ENCODE measurements around the gene TMEM259. TPM values are rescaled to one million over a fixed set of nuclear protein-coding genes. Genes with fewer than 3 reads are reported as not detected.
A peak's percentile ranks its signal among the peaks of the same experiment; 100 is the strongest.

Gene TMEM259
- total RNA-seq, 1 donor from 2014 or later = 199 TPM

GRCh38 chr19:962683-963400, 58.1 kb downstream of the TMEM259 start:
- peaks cover 26% of the 10 kb centered on the region for H3K4me1 Mint-ChIP-seq (ENCODE audit: low read depth)
- no peak overlapping the region for H3K4me3 Mint-ChIP-seq (ENCODE audit: low read depth)
- H3K9me3 Mint-ChIP-seq (ENCODE audit: low read depth) = no peaks in the 10 kb centered on the region
- H3K36me3 Mint-ChIP-seq (ENCODE audit: insufficient read depth) = peaks cover 33% of the 10 kb centered on the region
- TF ChIP-seq CTCF (IDR thresholded peaks at IDR 0.05; ENCODE audit: unreplicated experiment) = no peak
- H3K27ac Mint-ChIP-seq = peak overlapping the region; percentile 97
- no peaks in the 10 kb centered on the region for H3K27me3 Mint-ChIP-seq
- no peak for DNase-seq (ENCODE audit: low spot score, unreplicated experiment)

GRCh38 chr19:961866-962620, 58.9 kb downstream of the TMEM259 start:
- H3K9me3 Mint-ChIP-seq (ENCODE audit: low read depth) = no peaks in the 10 kb centered on the region

DNA sequence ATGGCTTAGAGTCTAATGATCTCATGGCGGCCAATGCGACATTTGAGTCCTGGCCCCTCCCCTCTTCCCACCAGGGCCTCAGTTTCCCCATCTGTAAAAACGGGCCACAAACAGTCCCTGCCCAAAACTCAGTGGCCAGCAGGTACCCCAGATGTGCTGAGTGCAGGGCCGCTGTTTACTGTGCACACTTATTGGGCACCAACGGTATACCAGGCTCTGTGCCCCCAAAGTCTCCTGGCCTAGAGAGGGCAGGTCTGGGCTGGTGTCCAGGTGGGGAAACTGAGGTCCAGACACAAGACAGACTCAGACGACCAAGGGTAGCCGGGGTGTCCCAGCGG, 60.4 kb downstream of the TMEM259 start:
- DNase-seq (ENCODE audit: low spot score, unreplicated experiment) = no peak
- TF ChIP-seq CTCF (IDR thresholded peaks at IDR 0.05; ENCODE audit: unreplicated experiment) = no peak
- no peaks in the 10 kb centered on the region for H3K27me3 Mint-ChIP-seq
- H3K27ac Mint-ChIP-seq = peak overlapping the region; percentile 82
- no peaks in the 10 kb centered on the region for H3K9me3 Mint-ChIP-seq (ENCODE audit: low read depth)
- H3K4me1 Mint-ChIP-seq (ENCODE audit: low read depth) = peaks cover 35% of the 10 kb centered on the region
- no peak overlapping the region for H3K4me3 Mint-ChIP-seq (ENCODE audit: low read depth)
- peaks cover 19% of the 10 kb centered on the region for H3K36me3 Mint-ChIP-seq (ENCODE audit: insufficient read depth)

More at GRCh38 chr19:961866-962620, 58.9 kb downstream of the TMEM259 start:
- TF ChIP-seq CTCF (IDR thresholded peaks at IDR 0.05; ENCODE audit: unreplicated experiment) = no peak
- no peaks in the 10 kb centered on the region for H3K27me3 Mint-ChIP-seq
- H3K4me3 Mint-ChIP-seq (ENCODE audit: low read depth) = peak overlapping the region; percentile 31
- no peak for DNase-seq (ENCODE audit: low spot score, unreplicated experiment)
- peaks cover 28% of the 10 kb centered on the region for H3K36me3 Mint-ChIP-seq (ENCODE audit: insufficient read depth)
- H3K27ac Mint-ChIP-seq = peak overlapping the region; percentile 97
- peaks cover 29% of the 10 kb centered on the region for H3K4me1 Mint-ChIP-seq (ENCODE audit: low read depth)

- TF ChIP-seq CTCF (IDR thresholded peaks at IDR 0.05; ENCODE audit: unreplicated experiment) = peak; percentile 31
- Mint-ChIP-seq H3K27me3 (no peaks in the 10 kb centered on the region), H3K9me3 (ENCODE audit: low read depth) (no peaks in the 10 kb centered on the region), H3K36me3 (ENCODE audit: insufficient read depth) (peaks cover 14% of the 10 kb centered on the region), H3K4me1 (ENCODE audit: low read depth) (peaks cover 37% of the 10 kb centered on the region), H3K27ac (peak overlapping the region; percentile 94), H3K4me3 (ENCODE audit: low read depth) (no peak overlapping the region)
- no peak for DNase-seq (ENCODE audit: low spot score, unreplicated experiment)
Measured at GRCh38 chr19:960020-960419, 60.9 kb downstream of the TMEM259 start.

Other genes with a start within 250 kb of the TMEM259 start
- gene PTBP1, start 223.7 kb downstream of the TMEM259 start, total RNA-seq = 497 and 500 TPM in 2 replicates
- gene PLPPR3, start 199.2 kb downstream of the TMEM259 start, total RNA-seq = 128 and 129 TPM in 2 replicates
- 4.8 and 5.1 TPM in 2 replicates for gene AZU1, start 193.3 kb downstream of the TMEM259 start, total RNA-seq
- gene PRTN3, start 180.1 kb downstream of the TMEM259 start, total RNA-seq = not detected in 2 replicates
- not detected in 2 replicates for gene ELANE, start 168.8 kb downstream of the TMEM259 start, total RNA-seq
- gene CFD, start 161.5 kb downstream of the TMEM259 start, total RNA-seq = 1.1 and 1.3 TPM in 2 replicates
- 87.2 and 91.7 TPM in 2 replicates for gene MED16, start 127.9 kb downstream of the TMEM259 start, total RNA-seq
- not detected in 2 replicates for gene RNU6-9, start 127.6 kb downstream of the TMEM259 start, total RNA-seq
- 61.4 and 63.1 TPM in 2 replicates for gene R3HDM4, start 107.9 kb downstream of the TMEM259 start, total RNA-seq
- 5.8 and 6.1 TPM in 2 replicates for gene KISS1R, start 103.8 kb downstream of the TMEM259 start, total RNA-seq
- gene ARID3A, start 95.1 kb downstream of the TMEM259 start, total RNA-seq = 149 and 154 TPM in 2 replicates
- 71.8 and 72.3 TPM in 2 replicates for gene WDR18, start 36.8 kb downstream of the TMEM259 start, total RNA-seq
- gene GRIN3B, start 20.7 kb downstream of the TMEM259 start, total RNA-seq = 1.4 and 1.5 TPM in 2 replicates
- gene RNU6-2, start 399 bp upstream of the TMEM259 start, total RNA-seq = not detected in 2 replicates
- 225 and 226 TPM in 2 replicates for gene CNN2, start 5.5 kb upstream of the TMEM259 start, total RNA-seq
- gene ABCA7, start 19.0 kb upstream of the TMEM259 start, total RNA-seq = 54.6 and 57.3 TPM in 2 replicates
- 6.1 and 8.1 TPM in 2 replicates for gene ARHGAP45, start 46.0 kb upstream of the TMEM259 start, total RNA-seq
- 161 TPM in 2 replicates for gene POLR2E, start 74.3 kb upstream of the TMEM259 start, total RNA-seq
- 231 and 236 TPM in 2 replicates for gene GPX4, start 82.9 kb upstream of the TMEM259 start, total RNA-seq
- gene SBNO2, start 153.1 kb upstream of the TMEM259 start, total RNA-seq = 40.9 and 43.2 TPM in 2 replicates
- gene STK11, start 184.7 kb upstream of the TMEM259 start, total RNA-seq = 59.3 and 61.5 TPM in 2 replicates
- 12.4 and 13.0 TPM in 2 replicates for gene CBARP, start 216.9 kb upstream of the TMEM259 start, total RNA-seq
- 107 and 117 TPM in 2 replicates for gene ATP5F1D, start 220.6 kb upstream of the TMEM259 start, total RNA-seq
- 187 and 193 TPM in 2 replicates for gene MIDN, start 227.5 kb upstream of the TMEM259 start, total RNA-seq
- gene CIRBP, start 248.2 kb upstream of the TMEM259 start, total RNA-seq = 462 and 465 TPM in 2 replicates

All from progenitor cell of endocrine pancreas (in vitro differentiated cells).